Measurements from ENCODE around the gene GPR15LG. TPM values are rescaled to one million over a fixed set of nuclear protein-coding genes. Genes with fewer than 3 reads are reported as not detected.

GPR15LG gene
- total RNA-seq, 2 experiments from 2014 or later = not detected

DNA sequence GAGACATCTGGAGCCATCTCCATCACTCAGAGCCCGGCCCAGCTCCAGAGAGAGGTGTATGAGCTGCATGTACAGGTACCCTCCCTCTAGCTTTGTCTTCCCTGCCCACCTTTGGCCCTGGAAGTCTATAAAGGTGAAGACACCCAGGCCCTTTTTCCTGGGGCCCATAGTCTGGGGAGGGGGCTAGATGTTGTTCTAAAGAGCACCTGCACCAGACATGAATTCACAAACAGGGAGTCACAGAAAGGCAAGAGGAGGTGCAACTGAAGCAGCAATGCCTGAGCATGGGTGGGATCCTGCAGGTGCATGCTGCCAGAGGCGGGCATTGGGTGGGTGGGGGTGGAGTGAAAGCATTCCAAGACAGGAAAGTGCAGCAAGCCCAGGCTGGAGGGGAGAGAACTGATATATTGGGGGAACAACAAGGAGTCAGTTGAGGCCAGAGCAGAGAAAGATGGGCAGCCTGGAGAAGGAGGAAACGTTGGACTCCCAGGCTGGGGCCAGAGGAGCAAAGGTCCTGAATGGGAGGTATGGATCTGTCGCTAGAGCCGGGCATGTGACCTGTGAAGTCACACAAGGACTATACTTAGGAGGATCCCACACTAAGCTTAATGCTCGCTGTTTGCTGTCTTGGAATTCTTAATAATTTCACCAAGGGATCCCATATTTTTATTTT is 32.4 kb downstream of the GPR15LG start:
- DNase-seq = no peak
- intact Hi-C loops (cut with micrococcal nuclease) = loop anchor here (1.0 kb wide), 2 partner anchors 58 to 147 kb away; no protein-coding TSS in a partner anchor
- ChIA-PET POLR2A (no interaction called here), CTCF (interaction anchor here (0.9 to 5.4 kb wide), 7 partner anchors 9 to 61 kb away, joined by 3 to 75 read pairs (median 3); partner anchors contain the start of gene CDHR1)
- Mint-ChIP-seq H3K4me1 (ENCODE audit: low read depth) (no peaks in the 10 kb centered on the region), H3K27me3 (peaks cover 2% of the 10 kb centered on the region), H3K4me3 (no peak overlapping the region), H3K27ac (no peak overlapping the region), H3K9me3 (no peaks in the 10 kb centered on the region), H3K36me3 (no peaks in the 10 kb centered on the region)

GRCh38 chr10:84208023-84208422 is 34.4 kb downstream of the GPR15LG start:
- intact Hi-C loops (cut with micrococcal nuclease) = no loop called here
- POLR2A ChIA-PET = no interaction called here

DNA sequence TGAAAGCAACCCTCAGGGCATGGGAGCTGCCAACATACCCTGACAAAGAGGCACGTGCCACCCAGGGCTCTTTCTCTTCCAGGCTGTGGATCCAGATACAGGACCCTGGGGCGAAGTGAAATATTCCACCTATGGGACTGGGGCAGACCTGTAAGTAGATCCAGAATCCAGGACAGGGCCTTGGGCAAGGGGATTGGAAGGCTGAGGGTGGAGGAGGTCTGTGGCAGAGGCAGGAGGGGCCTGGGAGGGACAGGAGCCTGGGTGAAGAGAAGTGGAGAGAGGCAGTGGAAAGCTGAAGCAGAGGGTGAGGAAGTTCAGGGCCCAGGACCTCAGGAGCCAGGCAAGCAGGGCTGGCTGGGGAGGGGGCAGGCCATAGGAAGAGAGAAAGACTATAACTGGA is 38.0 kb downstream of the GPR15LG start:
- Mint-ChIP-seq H3K36me3 (no peaks in the 10 kb centered on the region), H3K27me3 (peaks cover 2% of the 10 kb centered on the region), H3K27ac (no peak overlapping the region), H3K4me1 (ENCODE audit: low read depth) (no peaks in the 10 kb centered on the region), H3K4me3 (no peak overlapping the region), H3K9me3 (no peaks in the 10 kb centered on the region)
- ChIA-PET CTCF (interaction anchor here (1.0 to 2.2 kb wide), 4 partner anchors 21 to 130 kb away, joined by 3 to 10 read pairs (median 6); no protein-coding TSS in a partner anchor), POLR2A (no interaction called here)
- DNase-seq = no peak
- intact Hi-C loops (cut with micrococcal nuclease) = no loop called here

More at GRCh38 chr10:84208023-84208422, 34.4 kb downstream of the GPR15LG start:
- Mint-ChIP-seq H3K36me3 (no peaks in the 10 kb centered on the region), H3K27me3 (peaks cover 2% of the 10 kb centered on the region), H3K9me3 (no peaks in the 10 kb centered on the region), H3K27ac (no peak overlapping the region), H3K4me1 (ENCODE audit: low read depth) (no peaks in the 10 kb centered on the region), H3K4me3 (no peak overlapping the region)
- no peak for DNase-seq
- CTCF ChIA-PET = interaction anchor here (0.6 to 5.4 kb wide), 5 partner anchors 44 to 1375 kb away, joined by 3 to 75 read pairs (median 3); no protein-coding TSS in a partner anchor

DNA sequence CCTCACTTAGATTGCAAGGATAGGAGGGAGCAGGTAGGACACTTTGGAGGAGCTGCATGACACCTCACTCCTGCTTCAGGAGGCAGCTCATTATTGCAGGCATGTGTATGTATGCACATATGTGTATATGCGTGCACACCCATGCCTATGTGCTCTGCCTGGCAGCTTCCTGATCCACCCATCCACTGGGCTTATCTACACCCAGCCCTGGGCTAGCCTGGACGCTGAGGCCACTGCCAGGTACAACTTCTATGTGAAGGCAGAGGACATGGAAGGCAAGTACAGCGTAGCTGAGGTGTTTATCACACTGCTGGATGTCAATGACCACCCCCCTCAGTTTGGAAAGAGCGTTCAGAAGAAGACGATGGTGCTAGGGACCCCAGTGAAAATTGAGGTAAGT is 38.4 kb downstream of the GPR15LG start:
- intact Hi-C loops (cut with micrococcal nuclease) = no loop called here
- no peak for DNase-seq
- H3K27me3 Mint-ChIP-seq = peaks cover 2% of the 10 kb centered on the region
- no peak overlapping the region for H3K4me3 Mint-ChIP-seq
- POLR2A ChIA-PET = no interaction called here
- CTCF ChIA-PET = interaction anchor here (1.0 to 2.2 kb wide), 5 partner anchors 11 to 130 kb away, joined by 3 to 10 read pairs (median 4); no protein-coding TSS in a partner anchor
- no peak overlapping the region for H3K27ac Mint-ChIP-seq
- no peaks in the 10 kb centered on the region for H3K36me3 Mint-ChIP-seq
- no peaks in the 10 kb centered on the region for H3K4me1 Mint-ChIP-seq (ENCODE audit: low read depth)
- H3K9me3 Mint-ChIP-seq = no peaks in the 10 kb centered on the region

GRCh38 chr10:84213076-84213475 is 39.5 kb downstream of the GPR15LG start:
- DNase-seq = no peak
- Mint-ChIP-seq H3K27ac (no peak overlapping the region), H3K36me3 (no peaks in the 10 kb centered on the region), H3K4me1 (ENCODE audit: low read depth) (no peaks in the 10 kb centered on the region), H3K27me3 (peaks cover 2% of the 10 kb centered on the region), H3K9me3 (no peaks in the 10 kb centered on the region), H3K4me3 (no peak overlapping the region)
- intact Hi-C loops (cut with micrococcal nuclease) = no loop called here
- ChIA-PET CTCF (interaction anchor here (1.1 to 2.2 kb wide), 3 partner anchors 10 to 65 kb away, joined by 3 to 10 read pairs (median 3); no protein-coding TSS in a partner anchor), POLR2A (no interaction called here)

- H3K4me1 Mint-ChIP-seq (ENCODE audit: low read depth) = no peaks in the 10 kb centered on the region
- no peak overlapping the region for H3K4me3 Mint-ChIP-seq
- no peak for DNase-seq
- no peaks in the 10 kb centered on the region for H3K36me3 Mint-ChIP-seq
- H3K27ac Mint-ChIP-seq = no peak overlapping the region
- peaks cover 2% of the 10 kb centered on the region for H3K9me3 Mint-ChIP-seq
- ChIA-PET CTCF (interaction anchor here (0.6 to 2.1 kb wide), 12 partner anchors 9 to 326 kb away, joined by 3 to 15 read pairs (median 4); partner anchors contain the start of genes GHITM and RGR), POLR2A (no interaction called here)
- H3K27me3 Mint-ChIP-seq = no peaks in the 10 kb centered on the region
- intact Hi-C loops (cut with micrococcal nuclease) = no loop called here
These were observed 40.5 kb downstream of the GPR15LG start for GRCh38 chr10:84214046-84214572.

- H3K27ac Mint-ChIP-seq = no peak overlapping the region
- ChIA-PET POLR2A (no interaction called here), CTCF (interaction anchor here (0.6 to 2.1 kb wide), 13 partner anchors 10 to 326 kb away, joined by 3 to 15 read pairs (median 4); partner anchors contain the start of genes GHITM and RGR)
- H3K4me3 Mint-ChIP-seq = no peak overlapping the region
- H3K27me3 Mint-ChIP-seq = no peaks in the 10 kb centered on the region
- H3K9me3 Mint-ChIP-seq = peaks cover 8% of the 10 kb centered on the region
- H3K36me3 Mint-ChIP-seq = no peaks in the 10 kb centered on the region
- DNase-seq = peak; percentile 62
- intact Hi-C loops (cut with micrococcal nuclease) = no loop called here
- H3K4me1 Mint-ChIP-seq (ENCODE audit: low read depth) = no peaks in the 10 kb centered on the region
These were observed 41.1 kb downstream of the GPR15LG start for GRCh38 chr10:84214612-84215235.

DNA sequence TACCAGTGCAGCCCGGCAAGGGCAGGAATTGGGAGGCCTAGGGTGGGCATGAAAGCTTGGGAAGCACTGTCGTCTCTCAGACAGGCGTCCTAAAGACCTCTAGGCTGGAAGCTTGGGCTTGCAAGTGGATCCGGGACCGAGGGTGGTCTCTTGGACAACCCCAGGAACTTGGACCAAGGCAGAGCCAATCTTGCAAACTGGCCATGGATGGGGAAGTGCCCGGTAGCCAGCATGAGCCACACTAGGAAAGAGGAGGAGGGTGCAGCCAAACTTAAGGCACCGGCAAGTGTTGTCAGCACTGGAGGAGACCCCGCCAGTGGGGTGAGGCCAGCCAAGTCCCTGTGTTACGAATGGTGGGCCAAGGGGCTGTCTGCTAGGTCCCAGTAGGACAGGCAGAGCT is 43.2 kb downstream of the GPR15LG start:
- no peak overlapping the region for H3K4me3 Mint-ChIP-seq
- H3K36me3 Mint-ChIP-seq = no peaks in the 10 kb centered on the region
- H3K9me3 Mint-ChIP-seq = peaks cover 8% of the 10 kb centered on the region
- POLR2A ChIA-PET = no interaction called here
- no peak for DNase-seq
- H3K27me3 Mint-ChIP-seq = no peaks in the 10 kb centered on the region
- CTCF ChIA-PET = interaction anchor here (1.6 to 1.8 kb wide), 2 partner anchors 11 to 321 kb away, joined by 3 to 6 read pairs; no protein-coding TSS in a partner anchor
- H3K27ac Mint-ChIP-seq = no peak overlapping the region
- no peaks in the 10 kb centered on the region for H3K4me1 Mint-ChIP-seq (ENCODE audit: low read depth)
- intact Hi-C loops (cut with micrococcal nuclease) = no loop called here

GRCh38 chr10:84217746-84218145 is 44.1 kb downstream of the GPR15LG start:
- Mint-ChIP-seq H3K27me3 (peaks cover 5% of the 10 kb centered on the region), H3K4me1 (ENCODE audit: low read depth) (no peaks in the 10 kb centered on the region), H3K36me3 (no peaks in the 10 kb centered on the region), H3K4me3 (no peak overlapping the region), H3K9me3 (peaks cover 8% of the 10 kb centered on the region), H3K27ac (no peak overlapping the region)
- no peak for DNase-seq
- POLR2A ChIA-PET = no interaction called here
- intact Hi-C loops (cut with micrococcal nuclease) = no loop called here
- CTCF ChIA-PET = interaction anchor here (1.6 to 1.8 kb wide), 2 partner anchors 12 to 320 kb away, joined by 3 to 6 read pairs; no protein-coding TSS in a partner anchor

DNA sequence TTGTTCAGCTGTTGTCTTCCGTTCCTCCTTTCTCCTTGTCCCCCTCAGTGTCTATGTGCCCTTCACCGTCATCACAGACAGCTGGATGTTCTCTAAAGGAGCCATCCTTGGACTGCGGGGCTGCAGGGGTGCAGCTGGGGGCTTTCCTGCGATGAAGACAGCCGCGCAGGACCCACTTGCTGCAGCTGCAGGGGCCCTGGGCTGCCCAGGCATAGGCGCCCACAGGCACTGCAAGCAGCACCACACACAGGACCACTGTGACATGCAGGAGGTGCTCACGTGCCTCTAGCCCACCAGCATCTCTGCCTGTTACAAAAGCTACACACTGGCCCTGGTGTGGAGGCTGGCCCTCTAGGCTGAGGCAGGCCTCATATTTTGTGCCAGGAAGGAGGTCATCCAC is 48.3 kb downstream of the GPR15LG start:
- Mint-ChIP-seq H3K36me3 (no peaks in the 10 kb centered on the region), H3K4me3 (no peak overlapping the region), H3K27ac (no peak overlapping the region), H3K9me3 (peaks cover 8% of the 10 kb centered on the region), H3K4me1 (ENCODE audit: low read depth) (no peaks in the 10 kb centered on the region), H3K27me3 (peaks cover 16% of the 10 kb centered on the region)
- DNase-seq = no peak
- CTCF ChIA-PET = no interaction called here
- POLR2A ChIA-PET = no interaction called here
- intact Hi-C loops (cut with micrococcal nuclease) = no loop called here

GRCh38 chr10:84224411-84225028 is 50.9 kb downstream of the GPR15LG start:
- Mint-ChIP-seq H3K4me3 (no peak overlapping the region), H3K4me1 (ENCODE audit: low read depth) (no peaks in the 10 kb centered on the region), H3K36me3 (no peaks in the 10 kb centered on the region), H3K27me3 (peaks cover 16% of the 10 kb centered on the region), H3K9me3 (peaks cover 2% of the 10 kb centered on the region), H3K27ac (no peak overlapping the region)
- CTCF ChIA-PET = interaction anchor here (1.4 kb wide), 1 partner anchor 33 kb away, joined by 4 read pairs; no protein-coding TSS in a partner anchor
- no peak for DNase-seq
- POLR2A ChIA-PET = no interaction called here
- intact Hi-C loops (cut with micrococcal nuclease) = no loop called here
